ENCODE measurements around the gene NTM. TPM values are rescaled to one million over a fixed set of nuclear protein-coding genes. Genes with fewer than 3 reads are reported as not detected.

The NTM gene
- total RNA-seq, 4 donors from 2014 or later, result 1.4 to 2.8 (median 1.7) TPM

- no peak for DNase-seq
- H3K36me3 ChIP-seq, result no peaks in the 10 kb centered on the region
- H3K4me3 ChIP-seq, result no peak overlapping the region
- no peaks in the 10 kb centered on the region for H3K27me3 ChIP-seq
- no peak overlapping the region for H3K27ac ChIP-seq
- no peaks in the 10 kb centered on the region for H3K9me3 ChIP-seq
- no peaks in the 10 kb centered on the region for H3K4me1 ChIP-seq
- TF ChIP-seq POLR2A (IDR thresholded peaks at IDR 0.05) (no peak), CTCF (IDR thresholded peaks at IDR 0.05) (no peak)
Measured at GRCh38 chr11:131447277-131447815, 76.9 kb downstream of the NTM start.

GRCh38 chr11:131447898-131448297 lies 77.5 kb downstream of the NTM start:
- no peak for DNase-seq
- no peak overlapping the region for H3K4me3 ChIP-seq
- TF ChIP-seq POLR2A (IDR thresholded peaks at IDR 0.05), result no peak
- no peak for TF ChIP-seq CTCF (IDR thresholded peaks at IDR 0.05)
- no peak overlapping the region for H3K27ac ChIP-seq
- H3K9me3 ChIP-seq, result no peaks in the 10 kb centered on the region
- H3K4me1 ChIP-seq, result no peaks in the 10 kb centered on the region
- no peaks in the 10 kb centered on the region for H3K36me3 ChIP-seq
- no peaks in the 10 kb centered on the region for H3K27me3 ChIP-seq

- H3K27me3 ChIP-seq, result no peaks in the 10 kb centered on the region
- H3K36me3 ChIP-seq, result no peaks in the 10 kb centered on the region
- no peak for TF ChIP-seq CTCF (IDR thresholded peaks at IDR 0.05)
- no peak for DNase-seq
- no peak overlapping the region for H3K27ac ChIP-seq
- H3K4me3 ChIP-seq, result no peak overlapping the region
- no peaks in the 10 kb centered on the region for H3K4me1 ChIP-seq
- no peaks in the 10 kb centered on the region for H3K9me3 ChIP-seq
Measured at GRCh38 chr11:131449036-131450019, 78.9 kb downstream of the NTM start.

- H3K36me3 ChIP-seq, result no peaks in the 10 kb centered on the region
- no peak overlapping the region for H3K27ac ChIP-seq
- H3K4me3 ChIP-seq, result no peak overlapping the region
- no peaks in the 10 kb centered on the region for H3K27me3 ChIP-seq
- no peaks in the 10 kb centered on the region for H3K9me3 ChIP-seq
- no peaks in the 10 kb centered on the region for H3K4me1 ChIP-seq
- no peak for TF ChIP-seq POLR2A (IDR thresholded peaks at IDR 0.05)
- no peak for TF ChIP-seq CTCF (IDR thresholded peaks at IDR 0.05)
- no peak for DNase-seq
Measured at GRCh38 chr11:131454490-131454889, 84.1 kb downstream of the NTM start.

- no peak for TF ChIP-seq CTCF (IDR thresholded peaks at IDR 0.05)
- TF ChIP-seq POLR2A (IDR thresholded peaks at IDR 0.05), result no peak
- DNase-seq, result no peak
- no peaks in the 10 kb centered on the region for H3K27me3 ChIP-seq
- H3K9me3 ChIP-seq, result no peaks in the 10 kb centered on the region
- H3K27ac ChIP-seq, result no peak overlapping the region
- no peaks in the 10 kb centered on the region for H3K4me1 ChIP-seq
- no peak overlapping the region for H3K4me3 ChIP-seq
- H3K36me3 ChIP-seq, result no peaks in the 10 kb centered on the region
Measured at GRCh38 chr11:131454989-131455388, 84.6 kb downstream of the NTM start.

Measured in Peyer's patch (tissue), 4 donors.